H9 (cell line): ENCODE results near the gene NXN. TPM values are rescaled to one million over a fixed set of nuclear protein-coding genes. Genes with fewer than 3 reads are reported as not detected.

Source experiments
- DNase-seq: peaks from one replicate; pipeline ENCODE4 v3.0.0-alpha.2; 2017
- H2AFZ ChIP-seq: one replicate; pipeline ENCODE4 v1.6.1; 2013; ENCODE audit warnings: mild to moderate bottlenecking, low read length, control low read depth, moderate library complexity
- H2AK5ac ChIP-seq: 2 replicates; pipeline ENCODE4 v1.6.1; 2013; ENCODE audit warnings: low read length, control low read depth, mixed read lengths; ENCODE audit not compliant: insufficient read length
- H2BK120ac ChIP-seq: one replicate; pipeline ENCODE4 v1.6.1; 2013; ENCODE audit warnings: low read depth, mild to moderate bottlenecking, low read length, control low read depth, inconsistent platforms; ENCODE audit not compliant: poor library complexity, severe bottlenecking
- H2BK12ac ChIP-seq: 2 replicates; pipeline ENCODE4 v1.6.1; 2013; ENCODE audit warnings: low read length, control low read depth, mixed read lengths, low read depth; ENCODE audit not compliant: insufficient read length
- H2BK15ac ChIP-seq: 2 replicates; pipeline ENCODE4 v1.6.1; 2013; ENCODE audit warnings: low read depth, low read length, control low read depth
- H2BK20ac ChIP-seq: one replicate; pipeline ENCODE4 v1.6.1; 2013; ENCODE audit warnings: low read depth, mild to moderate bottlenecking, low read length, control low read depth, inconsistent platforms; ENCODE audit not compliant: poor library complexity, severe bottlenecking
- H2BK5ac ChIP-seq: 2 replicates; pipeline ENCODE4 v1.6.1; 2013; ENCODE audit warnings: low read length, control low read depth, mixed read lengths; ENCODE audit not compliant: insufficient read length
- H3K14ac ChIP-seq: 2 replicates; pipeline ENCODE4 v1.6.1; 2013; ENCODE audit warnings: low read length, control low read depth; ENCODE audit not compliant: insufficient read depth
- H3K18ac ChIP-seq: 2 replicates; pipeline ENCODE4 v1.6.1; 2013; ENCODE audit warnings: low read depth, mild to moderate bottlenecking, mixed read lengths, low read length, control low read depth; ENCODE audit not compliant: insufficient read length
- H3K23ac ChIP-seq: 2 replicates; pipeline ENCODE4 v1.6.1; 2013; ENCODE audit warnings: low read length, control low read depth, mixed read lengths, low read depth; ENCODE audit not compliant: insufficient read length
- H3K23me2 ChIP-seq: 2 replicates; pipeline ENCODE4 v1.6.1; 2013; ENCODE audit warnings: low read depth, mild to moderate bottlenecking, mixed read lengths, low read length, control low read depth; ENCODE audit not compliant: insufficient read length, poor library complexity, severe bottlenecking
- H3K27ac ChIP-seq: 2 replicates; pipeline ENCODE4 v1.5.1; 2013; ENCODE audit warnings: low read length, control low read depth, mixed read lengths, low read depth; ENCODE audit not compliant: insufficient read length
- H3K27me3 ChIP-seq: 2 replicates; pipeline ENCODE4 v1.6.1; 2013; ENCODE audit warnings: low read length, control low read depth, inconsistent platforms; ENCODE audit not compliant: insufficient read depth
- H3K4ac ChIP-seq: 2 replicates; pipeline ENCODE4 v1.6.1; 2013; ENCODE audit warnings: low read depth, mild to moderate bottlenecking, control low read depth, inconsistent platforms, low read length, moderate library complexity
- H3K4me1 ChIP-seq: 2 replicates; pipeline ENCODE4 v1.6.1; 2013; ENCODE audit warnings: low read length, control low read depth, inconsistent platforms; ENCODE audit not compliant: insufficient read depth
- H3K4me2 ChIP-seq: 2 replicates; pipeline ENCODE4 v1.6.1; 2013; ENCODE audit warnings: low read length, control low read depth, mixed read lengths; ENCODE audit not compliant: insufficient read length, insufficient read depth
- H3K56ac ChIP-seq: 2 replicates; pipeline ENCODE4 v1.6.1; 2013; ENCODE audit warnings: low read depth, mild to moderate bottlenecking, mixed read lengths, low read length, control low read depth; ENCODE audit not compliant: insufficient read length
- H3K79me1 ChIP-seq: 2 replicates; pipeline ENCODE4 v1.6.1; 2013; ENCODE audit warnings: low read depth, mild to moderate bottlenecking, moderate library complexity, low read length, control low read depth, inconsistent platforms; ENCODE audit not compliant: insufficient read depth, poor library complexity, severe bottlenecking
- H3K79me2 ChIP-seq: 2 replicates; pipeline ENCODE4 v1.6.1; 2013; ENCODE audit warnings: low read length, control low read depth, inconsistent platforms; ENCODE audit not compliant: insufficient read depth
- H3K9ac ChIP-seq: 2 replicates; pipeline ENCODE4 v1.6.1; 2013; ENCODE audit warnings: low read length, control low read depth, mixed read lengths; ENCODE audit not compliant: insufficient read length; ENCODE audit errors: extremely low read depth
- H3K9me3 ChIP-seq: one replicate; pipeline ENCODE4 v1.6.1; 2013; ENCODE audit warnings: low read depth, low read length, inconsistent platforms; ENCODE audit not compliant: control insufficient read depth
- H3T11ph ChIP-seq: one replicate; pipeline ENCODE4 v1.6.1; 2013; ENCODE audit warnings: mild to moderate bottlenecking, low read length, control low read depth, inconsistent platforms
- H4K20me1 ChIP-seq: one replicate; pipeline ENCODE4 v1.6.1; 2013; ENCODE audit not compliant: control insufficient read depth, insufficient read length, insufficient read depth
- H4K5ac ChIP-seq: 2 replicates; pipeline ENCODE4 v1.6.1; 2013; ENCODE audit warnings: low read depth, mild to moderate bottlenecking, mixed read lengths, low read length, control low read depth; ENCODE audit not compliant: insufficient read length
- H4K8ac ChIP-seq: replicated peaks from 2 replicates; pipeline ENCODE4 v1.6.1; 2013; ENCODE audit warnings: low read length, control low read depth, mixed read lengths, low read depth; ENCODE audit not compliant: insufficient read length
- H4K91ac ChIP-seq: 2 replicates; pipeline ENCODE4 v1.6.1; 2013; ENCODE audit warnings: low read depth, mild to moderate bottlenecking, moderate library complexity, mixed read lengths, low read length, control low read depth; ENCODE audit not compliant: insufficient read length
- H3K27ac Mint-ChIP-seq, 3 experiments: 2 replicates in 2 of 3; 3 replicates in 1 of 3; pipeline ENCODE4 v1.8.0; 2020 to 2021; ENCODE audit warnings: mixed read lengths in 3 of 3, mild to moderate bottlenecking in 1 of 3, moderate library complexity in 1 of 3
- H3K27me3 Mint-ChIP-seq: 2 replicates; pipeline ENCODE4 v1.8.0; 2021; ENCODE audit warnings: low read depth, mild to moderate bottlenecking, moderate library complexity, mixed read lengths
- H3K36me3 Mint-ChIP-seq, 3 experiments: 2 replicates in 2 of 3; 3 replicates in 1 of 3; pipeline ENCODE4 v1.8.0; 2020 to 2021; ENCODE audit warnings: low read depth in 3 of 3, mixed read lengths in 3 of 3; ENCODE audit not compliant: insufficient read depth in 1 of 3
- H3K4me1 Mint-ChIP-seq, 2 experiments: 2 replicates each; pipeline ENCODE4 v1.8.0; 2020; ENCODE audit warnings: mixed read lengths in 2 of 2
- H3K4me3 Mint-ChIP-seq, 2 experiments: 2 replicates in 1 of 2; 3 replicates in 1 of 2; pipeline ENCODE4 v1.8.0; 2020 to 2021; ENCODE audit warnings: mild to moderate bottlenecking in 2 of 2, mixed read lengths in 2 of 2, moderate library complexity in 1 of 2
- H3K9me3 Mint-ChIP-seq, 2 experiments: 2 replicates in 1 of 2; 3 replicates in 1 of 2; pipeline ENCODE4 v1.8.0; 2020; ENCODE audit warnings: mild to moderate bottlenecking in 2 of 2, mixed read lengths in 2 of 2, moderate library complexity in 1 of 2
- WGBS: extraction: QIAGEN DNeasy Blood & Tissue Kit; methylation state at CpG from one replicate; pipeline ENCODE4 v1.1.7; 2013; ENCODE audit warnings: missing lambda C conversion rate, low lambda C conversion rate, mixed read lengths; ENCODE audit not compliant: insufficient read length; ENCODE audit errors: extremely low coverage; 5-methylcytosine and 5-hydroxymethylcytosine counted together
- total RNA-seq: library from RNA; stranded (reverse); gene quantifications from 2 replicates; pipeline ENCODE4 v1.2.1, GENCODE V29; 2021
- TF ChIP-seq, protein P1 (sequence below): fragments of 200-600 bp; sonication (generic); conservative IDR thresholded peaks from 3 replicates; pipeline ENCODE4 v1.8.0; 2021; ENCODE audit warnings: antibody characterized with exemption, mild to moderate bottlenecking

NXN gene
- total RNA-seq, 1 experiment from 2014 or later, result 93.6 TPM

GRCh38 chr17:987931-988330 lies 8.4 kb upstream of the NXN start:
- no peak overlapping the region for H2BK20ac ChIP-seq
- H4K5ac ChIP-seq, result no peak overlapping the region
- H3K36me3 Mint-ChIP-seq, result no peaks in the 10 kb centered on the region
- no peak for DNase-seq
- WGBS, result no CpG with 5 or more reads among the region's 15 CpGs
- H3K14ac ChIP-seq, result no peak overlapping the region
- no peaks in the 10 kb centered on the region for H3K9me3 ChIP-seq
- H3K79me2 ChIP-seq, result no peaks in the 10 kb centered on the region; the same call in 1 of the 2 replicates
- H3K4me2 ChIP-seq, result no peak overlapping the region
- no peak overlapping the region for H2AFZ ChIP-seq
- no peak overlapping the region for H3K27ac ChIP-seq
- no peak overlapping the region for H3K4me3 Mint-ChIP-seq
- TF ChIP-seq, protein P1, sequence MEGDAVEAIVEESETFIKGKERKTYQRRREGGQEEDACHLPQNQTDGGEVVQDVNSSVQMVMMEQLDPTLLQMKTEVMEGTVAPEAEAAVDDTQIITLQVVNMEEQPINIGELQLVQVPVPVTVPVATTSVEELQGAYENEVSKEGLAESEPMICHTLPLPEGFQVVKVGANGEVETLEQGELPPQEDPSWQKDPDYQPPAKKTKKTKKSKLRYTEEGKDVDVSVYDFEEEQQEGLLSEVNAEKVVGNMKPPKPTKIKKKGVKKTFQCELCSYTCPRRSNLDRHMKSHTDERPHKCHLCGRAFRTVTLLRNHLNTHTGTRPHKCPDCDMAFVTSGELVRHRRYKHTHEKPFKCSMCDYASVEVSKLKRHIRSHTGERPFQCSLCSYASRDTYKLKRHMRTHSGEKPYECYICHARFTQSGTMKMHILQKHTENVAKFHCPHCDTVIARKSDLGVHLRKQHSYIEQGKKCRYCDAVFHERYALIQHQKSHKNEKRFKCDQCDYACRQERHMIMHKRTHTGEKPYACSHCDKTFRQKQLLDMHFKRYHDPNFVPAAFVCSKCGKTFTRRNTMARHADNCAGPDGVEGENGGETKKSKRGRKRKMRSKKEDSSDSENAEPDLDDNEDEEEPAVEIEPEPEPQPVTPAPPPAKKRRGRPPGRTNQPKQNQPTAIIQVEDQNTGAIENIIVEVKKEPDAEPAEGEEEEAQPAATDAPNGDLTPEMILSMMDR, result no peak
- no peak overlapping the region for H3K56ac ChIP-seq
- H2AK5ac ChIP-seq, result no peak overlapping the region
- H2BK15ac ChIP-seq, result no peak overlapping the region
- no peak overlapping the region for H2BK5ac ChIP-seq
- H3K9ac ChIP-seq, result no peak overlapping the region
- no peak overlapping the region for H2BK120ac ChIP-seq
- H3K27me3 Mint-ChIP-seq, result peaks cover 10% of the 10 kb centered on the region
- H3K23me2 ChIP-seq, result no peaks in the 10 kb centered on the region
- H3K4ac ChIP-seq, result no peak overlapping the region
- H4K20me1 ChIP-seq, result no peaks in the 10 kb centered on the region
- no peaks in the 10 kb centered on the region for H3K27me3 ChIP-seq
- H3T11ph ChIP-seq, result no peak overlapping the region
- H3K23ac ChIP-seq, result no peak overlapping the region
- H3K9me3 Mint-ChIP-seq, result no peaks in the 10 kb centered on the region
- no peak overlapping the region for H2BK12ac ChIP-seq
- H3K4me1 ChIP-seq, result no peaks in the 10 kb centered on the region
- no peak overlapping the region for H3K18ac ChIP-seq
- no peak overlapping the region for H4K8ac ChIP-seq
- no peaks in the 10 kb centered on the region for H3K4me1 Mint-ChIP-seq
- H3K27ac Mint-ChIP-seq, result no peak overlapping the region
- no peak overlapping the region for H4K91ac ChIP-seq
- no peaks in the 10 kb centered on the region for H3K79me1 ChIP-seq
